ENCODE measurements around the gene LGALS12.
"Not testable (repeated sequence)": the region's sequence is repeated elsewhere in the genome, so short reads cannot be mapped to it uniquely, and the experiment has no call there.

LGALS12 gene

DNA sequence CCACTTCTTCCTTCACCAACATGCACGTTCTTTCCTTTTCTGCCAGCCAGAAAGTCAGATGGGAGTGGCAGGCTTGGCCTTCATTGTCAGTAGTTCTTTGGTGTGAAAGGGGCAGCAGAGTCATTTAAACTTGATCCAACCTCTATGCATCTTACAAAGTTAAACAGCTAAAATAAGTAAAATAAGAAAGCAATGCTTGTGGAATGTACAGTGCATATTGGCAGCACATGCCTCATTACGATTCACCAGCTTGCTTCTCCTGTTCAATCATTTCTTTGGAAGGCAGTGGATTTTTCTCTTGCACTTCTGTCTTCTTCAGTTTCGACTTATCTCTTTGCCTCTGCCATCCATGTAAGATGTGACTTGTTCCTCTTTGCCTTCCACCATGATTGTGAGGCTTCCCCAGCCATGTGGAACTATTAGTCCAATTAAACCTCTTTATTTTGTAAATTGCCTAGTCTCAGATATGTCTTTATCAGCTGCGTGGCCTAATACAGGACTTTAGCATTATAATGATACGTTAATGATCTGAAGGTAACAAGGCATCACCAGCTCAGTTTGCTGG lies 14.8 kb downstream of the LGALS12 start:
- no peak for ATAC-seq
- TF ChIP-seq ARNTL (CRISPR knock-in tag; IDR thresholded peaks at IDR 0.05; ENCODE audit: borderline replicate concordance, low read depth) (no peak), ZC3H10 (CRISPR knock-in tag; IDR thresholded peaks at IDR 0.05) (no peak), ZNF565 (CRISPR knock-in tag; conservative IDR thresholded peaks at IDR 0.05; ENCODE audit: low read depth) (no peak), TOX (CRISPR knock-in tag; IDR thresholded peaks at IDR 0.05; ENCODE audit: borderline replicate concordance) (no peak), ZNF8 (CRISPR knock-in tag; IDR thresholded peaks at IDR 0.05) (no peak), BACH2 (CRISPR knock-in tag; IDR thresholded peaks at IDR 0.05; ENCODE audit: borderline replicate concordance) (no peak), ZNF70 (CRISPR knock-in tag; IDR thresholded peaks at IDR 0.05) (no peak), ISL1 (CRISPR knock-in tag; IDR thresholded peaks at IDR 0.05) (no peak), POU6F1 (CRISPR knock-in tag; IDR thresholded peaks at IDR 0.05; ENCODE audit: borderline replicate concordance, low read depth) (no peak), CSDC2 (CRISPR knock-in tag; IDR thresholded peaks at IDR 0.05) (no peak), RARB (CRISPR knock-in tag; IDR thresholded peaks at IDR 0.05) (no peak)
- TF ChIP-seq, protein P1, sequence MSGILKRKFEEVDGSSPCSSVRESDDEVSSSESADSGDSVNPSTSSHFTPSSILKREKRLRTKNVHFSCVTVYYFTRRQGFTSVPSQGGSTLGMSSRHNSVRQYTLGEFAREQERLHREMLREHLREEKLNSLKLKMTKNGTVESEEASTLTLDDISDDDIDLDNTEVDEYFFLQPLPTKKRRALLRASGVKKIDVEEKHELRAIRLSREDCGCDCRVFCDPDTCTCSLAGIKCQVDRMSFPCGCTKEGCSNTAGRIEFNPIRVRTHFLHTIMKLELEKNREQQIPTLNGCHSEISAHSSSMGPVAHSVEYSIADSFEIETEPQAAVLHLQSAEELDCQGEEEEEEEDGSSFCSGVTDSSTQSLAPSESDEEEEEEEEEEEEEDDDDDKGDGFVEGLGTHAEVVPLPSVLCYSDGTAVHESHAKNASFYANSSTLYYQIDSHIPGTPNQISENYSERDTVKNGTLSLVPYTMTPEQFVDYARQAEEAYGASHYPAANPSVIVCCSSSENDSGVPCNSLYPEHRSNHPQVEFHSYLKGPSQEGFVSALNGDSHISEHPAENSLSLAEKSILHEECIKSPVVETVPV (CRISPR knock-in tag; IDR thresholded peaks at IDR 0.05), result no peak
- TF ChIP-seq, protein P2, sequence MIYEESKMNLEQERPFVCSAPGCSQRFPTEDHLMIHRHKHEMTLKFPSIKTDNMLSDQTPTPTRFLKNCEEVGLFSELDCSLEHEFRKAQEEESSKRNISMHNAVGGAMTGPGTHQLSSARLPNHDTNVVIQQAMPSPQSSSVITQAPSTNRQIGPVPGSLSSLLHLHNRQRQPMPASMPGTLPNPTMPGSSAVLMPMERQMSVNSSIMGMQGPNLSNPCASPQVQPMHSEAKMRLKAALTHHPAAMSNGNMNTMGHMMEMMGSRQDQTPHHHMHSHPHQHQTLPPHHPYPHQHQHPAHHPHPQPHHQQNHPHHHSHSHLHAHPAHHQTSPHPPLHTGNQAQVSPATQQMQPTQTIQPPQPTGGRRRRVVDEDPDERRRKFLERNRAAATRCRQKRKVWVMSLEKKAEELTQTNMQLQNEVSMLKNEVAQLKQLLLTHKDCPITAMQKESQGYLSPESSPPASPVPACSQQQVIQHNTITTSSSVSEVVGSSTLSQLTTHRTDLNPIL (CRISPR knock-in tag; IDR thresholded peaks at IDR 0.05; ENCODE audit: low read depth), result no peak

DNA sequence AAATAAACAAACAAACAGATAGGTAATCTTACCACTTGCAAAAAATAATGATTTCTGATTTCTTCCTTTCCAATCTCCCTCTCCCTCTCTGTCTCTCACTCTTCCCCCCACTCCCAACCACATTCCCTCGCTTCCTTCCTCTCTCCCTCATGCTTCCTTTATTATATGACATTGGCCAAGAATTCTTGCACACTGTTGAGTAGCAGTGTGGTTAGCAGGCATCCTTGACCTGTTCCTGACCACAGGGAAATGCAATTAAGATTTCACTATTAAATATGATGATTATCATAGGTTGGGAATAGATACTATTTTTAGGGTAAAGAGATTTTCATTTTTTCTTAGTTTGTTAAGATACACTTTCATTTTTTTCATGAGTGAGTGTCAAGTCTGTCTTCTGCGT lies 16.0 kb downstream of the LGALS12 start:
- no peak for ATAC-seq
- TF ChIP-seq OSR1 (CRISPR knock-in tag; IDR thresholded peaks at IDR 0.05), result no peak
- no peak for TF ChIP-seq TOX (CRISPR knock-in tag; IDR thresholded peaks at IDR 0.05; ENCODE audit: borderline replicate concordance)
- no peak for TF ChIP-seq ZC3H10 (CRISPR knock-in tag; IDR thresholded peaks at IDR 0.05)

DNA sequence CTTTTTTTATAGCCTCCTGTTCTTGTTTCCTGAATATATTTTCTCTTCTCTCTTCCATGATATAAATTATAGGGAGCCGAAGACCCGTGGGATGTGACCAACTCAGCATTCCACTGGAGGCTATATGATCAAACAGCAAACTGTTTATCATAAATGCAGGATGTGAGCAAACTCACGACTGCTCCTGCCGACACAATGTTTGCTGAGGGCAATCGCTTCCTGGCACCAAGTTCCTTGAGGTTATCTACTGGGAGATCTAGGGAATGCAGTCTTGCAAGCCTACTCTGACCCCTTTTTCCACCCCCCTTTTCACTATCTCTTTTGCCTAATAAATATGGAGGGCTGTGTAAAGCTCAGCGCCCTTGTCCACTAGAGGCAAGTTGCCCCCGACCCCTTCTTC lies 17.3 kb downstream of the LGALS12 start:
- TF ChIP-seq OSR1 (CRISPR knock-in tag; IDR thresholded peaks at IDR 0.05), result no peak
- ATAC-seq, result no peak

- TF ChIP-seq, protein P3, sequence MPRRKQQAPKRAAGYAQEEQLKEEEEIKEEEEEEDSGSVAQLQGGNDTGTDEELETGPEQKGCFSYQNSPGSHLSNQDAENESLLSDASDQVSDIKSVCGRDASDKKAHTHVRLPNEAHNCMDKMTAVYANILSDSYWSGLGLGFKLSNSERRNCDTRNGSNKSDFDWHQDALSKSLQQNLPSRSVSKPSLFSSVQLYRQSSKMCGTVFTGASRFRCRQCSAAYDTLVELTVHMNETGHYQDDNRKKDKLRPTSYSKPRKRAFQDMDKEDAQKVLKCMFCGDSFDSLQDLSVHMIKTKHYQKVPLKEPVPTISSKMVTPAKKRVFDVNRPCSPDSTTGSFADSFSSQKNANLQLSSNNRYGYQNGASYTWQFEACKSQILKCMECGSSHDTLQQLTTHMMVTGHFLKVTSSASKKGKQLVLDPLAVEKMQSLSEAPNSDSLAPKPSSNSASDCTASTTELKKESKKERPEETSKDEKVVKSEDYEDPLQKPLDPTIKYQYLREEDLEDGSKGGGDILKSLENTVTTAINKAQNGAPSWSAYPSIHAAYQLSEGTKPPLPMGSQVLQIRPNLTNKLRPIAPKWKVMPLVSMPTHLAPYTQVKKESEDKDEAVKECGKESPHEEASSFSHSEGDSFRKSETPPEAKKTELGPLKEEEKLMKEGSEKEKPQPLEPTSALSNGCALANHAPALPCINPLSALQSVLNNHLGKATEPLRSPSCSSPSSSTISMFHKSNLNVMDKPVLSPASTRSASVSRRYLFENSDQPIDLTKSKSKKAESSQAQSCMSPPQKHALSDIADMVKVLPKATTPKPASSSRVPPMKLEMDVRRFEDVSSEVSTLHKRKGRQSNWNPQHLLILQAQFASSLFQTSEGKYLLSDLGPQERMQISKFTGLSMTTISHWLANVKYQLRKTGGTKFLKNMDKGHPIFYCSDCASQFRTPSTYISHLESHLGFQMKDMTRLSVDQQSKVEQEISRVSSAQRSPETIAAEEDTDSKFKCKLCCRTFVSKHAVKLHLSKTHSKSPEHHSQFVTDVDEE (CRISPR knock-in tag; IDR thresholded peaks at IDR 0.05), result no peak
- TF ChIP-seq ZNF565 (CRISPR knock-in tag; conservative IDR thresholded peaks at IDR 0.05; ENCODE audit: low read depth) (no peak), POU6F1 (CRISPR knock-in tag; IDR thresholded peaks at IDR 0.05; ENCODE audit: borderline replicate concordance, low read depth) (no peak), RARB (CRISPR knock-in tag; IDR thresholded peaks at IDR 0.05) (no peak), ISL1 (CRISPR knock-in tag; IDR thresholded peaks at IDR 0.05) (no peak), TCF4 (CRISPR knock-in tag; IDR thresholded peaks at IDR 0.05; ENCODE audit: borderline replicate concordance) (no peak), ESRRG (CRISPR knock-in tag; IDR thresholded peaks at IDR 0.05) (no peak), CSDC2 (CRISPR knock-in tag; IDR thresholded peaks at IDR 0.05) (no peak)
- ATAC-seq, result no peak
Observed at GRCh38 chr11:63527667-63528066, 21.8 kb downstream of the LGALS12 start.

DNA sequence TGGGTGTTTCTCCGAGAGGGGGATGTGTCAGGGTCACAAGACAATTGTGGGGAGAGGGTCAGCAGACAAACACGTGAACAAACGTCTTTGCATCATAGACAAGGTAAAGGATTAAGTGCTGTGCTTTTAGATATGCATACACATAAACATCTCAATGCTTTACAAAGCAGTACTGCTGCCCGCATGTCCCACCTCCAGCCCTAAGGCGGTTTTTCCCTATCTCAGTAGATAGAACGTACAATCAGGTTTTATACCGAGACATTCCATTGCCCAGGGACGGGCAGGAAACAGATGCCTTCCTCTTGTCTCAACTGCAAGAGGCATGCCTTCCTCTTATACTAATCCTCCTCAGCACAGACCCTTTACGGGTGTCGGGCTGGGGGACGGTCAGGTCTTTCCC lies 22.3 kb downstream of the LGALS12 start:
- ATAC-seq, result not testable (repeated sequence)

DNA sequence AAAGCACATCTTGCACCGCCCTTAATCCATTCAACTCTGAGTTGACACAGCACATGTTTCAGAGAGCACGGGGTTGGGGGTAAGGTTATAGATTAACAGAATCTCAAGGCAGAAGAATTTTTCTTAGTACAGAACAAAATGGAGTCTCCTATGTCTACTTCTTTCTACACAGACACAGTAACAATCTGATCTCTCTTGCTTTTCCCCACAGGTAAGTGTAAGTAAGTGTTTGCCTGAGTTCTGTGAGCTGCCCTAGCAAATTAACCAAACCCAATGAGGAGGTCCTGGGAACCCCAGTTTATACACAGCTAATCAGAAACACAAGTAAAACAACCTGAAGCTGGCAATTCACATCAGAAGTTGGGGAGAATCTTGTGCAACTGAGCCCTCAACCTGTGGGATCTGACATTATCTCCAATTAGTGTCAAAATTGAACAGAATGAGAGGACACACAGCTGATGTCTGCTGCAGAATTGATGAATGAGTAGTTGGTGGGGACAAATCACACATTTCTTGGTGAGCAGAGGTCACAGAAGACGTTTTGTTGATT lies 22.9 kb downstream of the LGALS12 start:
- ATAC-seq, result not testable (repeated sequence)

DNA sequence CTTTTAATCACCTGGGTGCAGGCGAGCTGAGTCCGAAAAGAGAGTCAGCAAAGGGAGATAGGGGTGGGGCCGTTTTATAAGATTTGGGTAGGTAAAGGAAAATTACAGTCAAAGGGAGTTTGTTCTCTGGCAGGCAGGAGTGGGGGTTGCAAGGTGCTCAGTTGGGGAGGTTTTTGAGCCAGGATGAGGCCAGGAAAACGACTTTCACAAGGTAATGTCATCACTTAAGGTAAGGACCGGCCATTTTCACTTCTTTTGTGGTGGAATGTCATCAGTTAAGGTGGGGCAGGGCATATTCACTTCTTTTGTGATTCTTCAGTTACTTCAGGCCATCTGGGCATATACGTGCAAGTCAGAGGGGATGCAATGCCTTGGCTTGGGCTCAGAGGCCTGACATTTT lies 23.5 kb downstream of the LGALS12 start:
- not testable (repeated sequence) for ATAC-seq

Measured in SK-N-SH treated with all-trans-retinoic acid at 6 μM for 48 hours (cell line).